ENCODE results near the gene RC3H1. TPM values are rescaled to one million over a fixed set of nuclear protein-coding genes. Genes with fewer than 3 reads are reported as not detected.

The RC3H1 gene
- polyA plus RNA-seq, 4 donors = 10.0 to 15.9 (median 11.6) TPM

DNA sequence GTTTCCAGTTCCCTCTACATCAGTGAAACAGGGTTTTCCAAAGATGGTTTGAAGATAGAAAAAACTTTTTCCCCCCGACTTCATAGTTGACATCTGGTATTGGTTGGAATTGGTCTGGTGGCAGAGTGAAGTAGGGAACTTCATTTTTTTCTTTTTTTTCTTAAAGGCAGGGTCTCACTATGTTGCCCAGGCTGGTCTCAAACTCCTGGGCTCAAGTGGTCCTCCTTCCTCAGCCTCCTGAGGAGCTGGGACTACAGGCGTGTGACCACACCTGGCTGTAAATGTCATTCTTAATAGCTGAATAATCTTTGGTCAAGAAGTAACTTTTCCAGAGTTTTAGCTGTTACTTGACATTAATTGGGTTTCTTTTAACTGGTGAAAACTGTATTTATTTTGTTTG lies 132.3 kb downstream of the RC3H1 start:
- no peak for DNase-seq (ENCODE audit: low read depth in 4 of 4, low spot score in 2 of 4)

- no peak for DNase-seq (ENCODE audit: low read depth in 4 of 4, low spot score in 2 of 4)
These were observed 133.4 kb downstream of the RC3H1 start for GRCh38 chr1:173888749-173889148.

GRCh38 chr1:173887627-173888026 lies 134.5 kb downstream of the RC3H1 start:
- DNase-seq (ENCODE audit: low read depth in 4 of 4, low spot score in 2 of 4) = no peak

GRCh38 chr1:173886746-173887611 lies 135.2 kb downstream of the RC3H1 start:
- DNase-seq (ENCODE audit: low read depth in 4 of 4, low spot score in 2 of 4) = no peak

DNA sequence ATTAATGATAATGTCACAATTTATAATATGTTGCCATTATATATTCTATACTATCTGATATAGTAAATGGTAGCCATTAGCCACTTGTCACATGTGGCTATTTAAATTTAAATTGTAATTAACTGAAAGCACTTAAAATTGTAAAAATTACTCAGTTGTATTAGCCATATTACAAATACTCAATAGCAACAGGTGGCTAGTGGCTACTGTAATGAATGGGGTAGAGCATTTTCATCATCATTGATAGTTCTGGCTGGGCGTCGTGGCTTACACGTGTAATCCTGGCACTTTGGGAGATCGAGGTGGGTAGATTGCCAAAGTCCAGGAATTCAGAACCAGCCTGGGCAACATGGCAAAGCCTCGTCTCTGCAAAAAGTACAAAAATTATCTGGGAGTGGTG lies 137.5 kb downstream of the RC3H1 start:
- DNase-seq (ENCODE audit: low read depth in 4 of 4, low spot score in 2 of 4) = no peak

Other genes starting within 250 kb of the RC3H1 start
- 10 to 100 TPM; 24.5 to 29.6 (median 26.3) TPM for gene DARS2, start 197.7 kb downstream of the RC3H1 start, polyA plus RNA-seq (ENCODE audit: insufficient read length in 4 of 4)
- 10 to 100 TPM; 10.6 to 12.2 (median 11.2) TPM for gene CENPL, start 197.5 kb downstream of the RC3H1 start, polyA plus RNA-seq (ENCODE audit: insufficient read length in 4 of 4)
- gene GAS5, start 154.4 kb downstream of the RC3H1 start, polyA plus RNA-seq (ENCODE audit: insufficient read length in 4 of 4) = 100 to 1,000 TPM; 520 to 711 (median 651) TPM
- gene ZBTB37, start 154.0 kb downstream of the RC3H1 start, polyA plus RNA-seq (ENCODE audit: insufficient read length in 4 of 4) = 10 to 100 TPM in 2 of 4 donors, 1 to 10 TPM in 2; 6.1 to 13.3 (median 9.0) TPM
- gene SERPINC1, start 105.0 kb downstream of the RC3H1 start, polyA plus RNA-seq (ENCODE audit: insufficient read length in 4 of 4) = 10 to 100 TPM in 1 of 4 donors, under 1 TPM in 3; 0.27 to 10.1 (median 0.45) TPM
- 10 to 100 TPM; 21.9 to 32.2 (median 26.4) TPM for gene RABGAP1L, start 137.2 kb upstream of the RC3H1 start, polyA plus RNA-seq (ENCODE audit: insufficient read length in 4 of 4)